Neural cell (in vitro differentiated cells): ENCODE measurements around the gene CD300LF.

Experiments used
- EP300 ChIP-seq: fragments of 450-650 bp; conservative IDR thresholded peaks from 2 replicates; pipeline ENCODE4 v1.6.1; 2014; ENCODE audit warnings: antibody characterized with exemption, mild to moderate bottlenecking, moderate library complexity; ENCODE audit not compliant: poor library complexity, severe bottlenecking
- EZH2 ChIP-seq: fragments of 200-600, 300-800 bp; shearing (Covaris generic), sonication (generic); IDR thresholded peaks from 2 replicates; pipeline ENCODE4 v1.6.1; 2014; ENCODE audit warnings: antibody characterized with exemption, low read length, borderline replicate concordance, mild to moderate bottlenecking; ENCODE audit not compliant: insufficient read depth, poor library complexity, severe bottlenecking
- MXI1 ChIP-seq: fragments of 450-650 bp; conservative IDR thresholded peaks from 2 replicates; pipeline ENCODE4 v1.6.1; 2014; ENCODE audit warnings: antibody characterized with exemption, mild to moderate bottlenecking; ENCODE audit not compliant: poor library complexity, severe bottlenecking
- POLR2AphosphoS5 ChIP-seq: IDR thresholded peaks from 2 replicates; pipeline ENCODE4 v1.6.1; 2012
- RAD21 ChIP-seq: fragments of 450-650 bp; conservative IDR thresholded peaks from 2 replicates; pipeline ENCODE4 v1.6.1; 2014; ENCODE audit warnings: antibody characterized with exemption, mild to moderate bottlenecking, moderate library complexity
- SMC3 ChIP-seq: fragments of 450-650 bp; conservative IDR thresholded peaks from 2 replicates; pipeline ENCODE4 v1.6.1; 2014; ENCODE audit warnings: antibody characterized with exemption, mild to moderate bottlenecking, moderate library complexity; ENCODE audit not compliant: poor library complexity
- TAF1 ChIP-seq: IDR thresholded peaks from 2 replicates; pipeline ENCODE4 v1.6.1; 2012; ENCODE audit warnings: low read depth
- TF ChIP-seq, protein P1 (sequence below): fragments of 450-650 bp; IDR thresholded peaks from 2 replicates; pipeline ENCODE4 v1.5.1; 2014; ENCODE audit warnings: antibody characterized with exemption, mild to moderate bottlenecking, moderate library complexity; ENCODE audit not compliant: poor library complexity, severe bottlenecking
- TF ChIP-seq, protein P2 (sequence below): IDR thresholded peaks from 2 replicates; pipeline ENCODE4 v1.6.1; 2012; ENCODE audit warnings: borderline replicate concordance

DNA sequence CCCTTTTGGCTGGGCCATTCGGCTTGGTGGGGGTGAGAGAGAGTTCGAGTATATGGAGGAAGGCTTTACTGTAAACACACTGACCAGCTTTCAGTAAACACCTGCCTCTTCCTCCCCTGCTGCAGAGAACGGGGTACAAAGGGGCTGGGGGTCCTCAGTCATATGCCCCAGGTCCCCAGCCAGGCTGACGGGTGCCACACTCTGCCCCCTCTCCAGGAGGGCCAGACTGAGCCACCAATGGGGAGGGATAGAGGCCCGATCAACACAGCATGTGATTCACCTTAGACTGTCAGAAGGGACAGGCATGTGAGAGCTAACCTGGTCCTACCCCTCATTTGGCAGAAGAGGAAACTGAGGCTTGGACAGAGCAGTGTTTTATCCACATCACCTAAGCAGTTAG, 48.7 kb upstream of the CD300LF start:
- TF ChIP-seq, protein P1, sequence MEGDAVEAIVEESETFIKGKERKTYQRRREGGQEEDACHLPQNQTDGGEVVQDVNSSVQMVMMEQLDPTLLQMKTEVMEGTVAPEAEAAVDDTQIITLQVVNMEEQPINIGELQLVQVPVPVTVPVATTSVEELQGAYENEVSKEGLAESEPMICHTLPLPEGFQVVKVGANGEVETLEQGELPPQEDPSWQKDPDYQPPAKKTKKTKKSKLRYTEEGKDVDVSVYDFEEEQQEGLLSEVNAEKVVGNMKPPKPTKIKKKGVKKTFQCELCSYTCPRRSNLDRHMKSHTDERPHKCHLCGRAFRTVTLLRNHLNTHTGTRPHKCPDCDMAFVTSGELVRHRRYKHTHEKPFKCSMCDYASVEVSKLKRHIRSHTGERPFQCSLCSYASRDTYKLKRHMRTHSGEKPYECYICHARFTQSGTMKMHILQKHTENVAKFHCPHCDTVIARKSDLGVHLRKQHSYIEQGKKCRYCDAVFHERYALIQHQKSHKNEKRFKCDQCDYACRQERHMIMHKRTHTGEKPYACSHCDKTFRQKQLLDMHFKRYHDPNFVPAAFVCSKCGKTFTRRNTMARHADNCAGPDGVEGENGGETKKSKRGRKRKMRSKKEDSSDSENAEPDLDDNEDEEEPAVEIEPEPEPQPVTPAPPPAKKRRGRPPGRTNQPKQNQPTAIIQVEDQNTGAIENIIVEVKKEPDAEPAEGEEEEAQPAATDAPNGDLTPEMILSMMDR = no peak
- no peak for TF ChIP-seq EZH2
- no peak for TF ChIP-seq POLR2AphosphoS5
- no peak for TF ChIP-seq TAF1
- TF ChIP-seq MXI1 = no peak
- TF ChIP-seq EP300 = no peak
- no peak for TF ChIP-seq SMC3
- no peak for TF ChIP-seq RAD21
- TF ChIP-seq, protein P2, sequence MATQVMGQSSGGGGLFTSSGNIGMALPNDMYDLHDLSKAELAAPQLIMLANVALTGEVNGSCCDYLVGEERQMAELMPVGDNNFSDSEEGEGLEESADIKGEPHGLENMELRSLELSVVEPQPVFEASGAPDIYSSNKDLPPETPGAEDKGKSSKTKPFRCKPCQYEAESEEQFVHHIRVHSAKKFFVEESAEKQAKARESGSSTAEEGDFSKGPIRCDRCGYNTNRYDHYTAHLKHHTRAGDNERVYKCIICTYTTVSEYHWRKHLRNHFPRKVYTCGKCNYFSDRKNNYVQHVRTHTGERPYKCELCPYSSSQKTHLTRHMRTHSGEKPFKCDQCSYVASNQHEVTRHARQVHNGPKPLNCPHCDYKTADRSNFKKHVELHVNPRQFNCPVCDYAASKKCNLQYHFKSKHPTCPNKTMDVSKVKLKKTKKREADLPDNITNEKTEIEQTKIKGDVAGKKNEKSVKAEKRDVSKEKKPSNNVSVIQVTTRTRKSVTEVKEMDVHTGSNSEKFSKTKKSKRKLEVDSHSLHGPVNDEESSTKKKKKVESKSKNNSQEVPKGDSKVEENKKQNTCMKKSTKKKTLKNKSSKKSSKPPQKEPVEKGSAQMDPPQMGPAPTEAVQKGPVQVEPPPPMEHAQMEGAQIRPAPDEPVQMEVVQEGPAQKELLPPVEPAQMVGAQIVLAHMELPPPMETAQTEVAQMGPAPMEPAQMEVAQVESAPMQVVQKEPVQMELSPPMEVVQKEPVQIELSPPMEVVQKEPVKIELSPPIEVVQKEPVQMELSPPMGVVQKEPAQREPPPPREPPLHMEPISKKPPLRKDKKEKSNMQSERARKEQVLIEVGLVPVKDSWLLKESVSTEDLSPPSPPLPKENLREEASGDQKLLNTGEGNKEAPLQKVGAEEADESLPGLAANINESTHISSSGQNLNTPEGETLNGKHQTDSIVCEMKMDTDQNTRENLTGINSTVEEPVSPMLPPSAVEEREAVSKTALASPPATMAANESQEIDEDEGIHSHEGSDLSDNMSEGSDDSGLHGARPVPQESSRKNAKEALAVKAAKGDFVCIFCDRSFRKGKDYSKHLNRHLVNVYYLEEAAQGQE = no peak
